Stimulated activated naive CD4-positive, alpha-beta T cell treated with Interleukin-2 at 50 U/mL for 16 hours (primary cell): ENCODE data around the gene MAP3K20.

Experiments used
- DNase-seq: peaks from one replicate; lab custom pipeline; 2025; lab: John Stamatoyannopoulos, UW

The MAP3K20 gene

GRCh38 chr2:173051463-173052215 lies 24.0 kb upstream of the MAP3K20 start:
- no peak for DNase-seq

GRCh38 chr2:173053043-173053699 lies 22.5 kb upstream of the MAP3K20 start:
- no peak for DNase-seq

- no peak for DNase-seq
These were observed 21.2 kb upstream of the MAP3K20 start for GRCh38 chr2:173054466-173054865.

- DNase-seq: no peak
These were observed 18.8 kb upstream of the MAP3K20 start for GRCh38 chr2:173056705-173057364.

- no peak for DNase-seq
These were observed 17.5 kb upstream of the MAP3K20 start for GRCh38 chr2:173058097-173058496.

- no peak for DNase-seq
These were observed 17.0 kb upstream of the MAP3K20 start for GRCh38 chr2:173058673-173059072.

- DNase-seq: no peak
These were observed 16.4 kb upstream of the MAP3K20 start for GRCh38 chr2:173059292-173059691.

GRCh38 chr2:173059971-173060461 lies 15.6 kb upstream of the MAP3K20 start:
- no peak for DNase-seq

GRCh38 chr2:173062801-173063200 lies 12.8 kb upstream of the MAP3K20 start:
- DNase-seq: no peak

- DNase-seq: no peak
These were observed 11.4 kb upstream of the MAP3K20 start for GRCh38 chr2:173064151-173064805.

- DNase-seq: no peak
These were observed 8.6 kb upstream of the MAP3K20 start for GRCh38 chr2:173066887-173067676.

GRCh38 chr2:173075056-173075780 lies 428 bp upstream of the MAP3K20 start:
- DNase-seq: no peak

- DNase-seq: peak; percentile 5
These were observed 1.1 kb downstream of the MAP3K20 start for GRCh38 chr2:173076581-173077345.

GRCh38 chr2:173077506-173078177 lies 2.0 kb downstream of the MAP3K20 start:
- DNase-seq: no peak

- DNase-seq: no peak
These were observed 3.5 kb downstream of the MAP3K20 start for GRCh38 chr2:173079141-173079540.

- no peak for DNase-seq
These were observed 4.6 kb downstream of the MAP3K20 start for GRCh38 chr2:173079973-173080860.

- no peak for DNase-seq
These were observed 11.0 kb downstream of the MAP3K20 start for GRCh38 chr2:173086518-173087213.

- DNase-seq: no peak
These were observed 11.6 kb downstream of the MAP3K20 start for GRCh38 chr2:173087214-173087581.
